HepG2 (cell line): Measurements from ENCODE around the gene GPR31. TPM values are rescaled to one million over a fixed set of nuclear protein-coding genes. Genes with fewer than 3 reads are reported as not detected.

Experiments
- BCL3 ChIP-seq: sonication (generic); formaldehyde crosslinking; IDR thresholded peaks from 2 replicates; pipeline ENCODE4 v1.5.1; 2020; ENCODE audit warnings: mild to moderate bottlenecking, missing genetic modification reagents, moderate library complexity
- GLI4 ChIP-seq: sonication (generic); formaldehyde crosslinking; IDR thresholded peaks from 2 replicates; pipeline ENCODE4 v1.5.1; 2020; ENCODE audit warnings: missing genetic modification reagents, mild to moderate bottlenecking, moderate library complexity, borderline replicate concordance
- MATR3 ChIP-seq: sonication (generic); formaldehyde crosslinking; IDR thresholded peaks from 2 replicates; pipeline ENCODE4 v1.4.0; 2020; ENCODE audit warnings: missing genetic modification reagents
- MXD1 ChIP-seq: sonication (generic); formaldehyde crosslinking; IDR thresholded peaks from 2 replicates; pipeline ENCODE4 v1.4.0; 2020; ENCODE audit warnings: mild to moderate bottlenecking, missing genetic modification reagents
- MZF1 ChIP-seq: sonication (generic); formaldehyde crosslinking; IDR thresholded peaks from 2 replicates; pipeline ENCODE4 v1.8.1; 2023; ENCODE audit warnings: mild to moderate bottlenecking, missing genetic modification reagents, borderline replicate concordance
- NKX3-1 ChIP-seq: sonication (generic); formaldehyde crosslinking; IDR thresholded peaks from 2 replicates; pipeline ENCODE4 v1.5.0; 2020; ENCODE audit warnings: missing genetic modification reagents
- ONECUT2 ChIP-seq: sonication (generic); formaldehyde crosslinking; IDR thresholded peaks from 2 replicates; pipeline ENCODE4 v1.4.0; 2020; ENCODE audit warnings: missing genetic modification reagents
- RCOR2 ChIP-seq: IDR thresholded peaks from 2 replicates; pipeline ENCODE4 v1.6.1; 2016; ENCODE audit warnings: missing biosample characterization, missing genetic modification reagents
- TAF1 ChIP-seq: sonication (generic); formaldehyde crosslinking; IDR thresholded peaks from 2 replicates; pipeline ENCODE4 v1.4.0; 2020; ENCODE audit warnings: missing genetic modification reagents
- TBX3 ChIP-seq: fragments of 450-650 bp; IDR thresholded peaks from 2 replicates; pipeline ENCODE4 v1.6.1; 2017; ENCODE audit warnings: antibody characterized with exemption, mild to moderate bottlenecking, inconsistent platforms, borderline replicate concordance
- ZNF33A ChIP-seq: sonication (generic); formaldehyde crosslinking; IDR thresholded peaks from 2 replicates; pipeline ENCODE4 v1.5.1; 2020; ENCODE audit warnings: missing genetic modification reagents, mild to moderate bottlenecking, moderate library complexity, borderline replicate concordance
- ZNF547 ChIP-seq: sonication (generic); formaldehyde crosslinking; IDR thresholded peaks from 2 replicates; pipeline ENCODE4 v1.5.1; 2020; ENCODE audit warnings: mild to moderate bottlenecking, missing genetic modification reagents
- ZNF558 ChIP-seq: sonication (generic); formaldehyde crosslinking; IDR thresholded peaks from 2 replicates; pipeline ENCODE4 v1.9.0; 2022; ENCODE audit warnings: mild to moderate bottlenecking, missing genetic modification reagents, borderline replicate concordance
- ZNF619 ChIP-seq: sonication (generic); formaldehyde crosslinking; IDR thresholded peaks from 2 replicates; pipeline ENCODE4 v1.4.0; 2020; ENCODE audit warnings: mild to moderate bottlenecking, missing genetic modification reagents
- ZNF720 ChIP-seq: sonication (generic); formaldehyde crosslinking; IDR thresholded peaks from 2 replicates; pipeline ENCODE4 v1.4.0; 2020; ENCODE audit warnings: missing genetic modification reagents
- polyA plus RNA-seq, 8 experiments: library from polyadenylated mRNA; depleted of rRNA in 3 of 8; stranded (reverse) in 7 of 8; unstranded in 1 of 8; fragments of >200 nt; fragmentation: Illumina TruSeq in 4 of 8; extraction: Trizol in 4 of 8; gene quantifications; 2 replicates each; pipeline versions ENCODE4 v1.2.1 to v1.2.3, GENCODE V29; 2011 to 2016; ENCODE audit warnings: low read depth in 4 of 8, missing spikeins in 1 of 8, mixed read lengths in 1 of 8; ENCODE audit not compliant: insufficient read depth in 1 of 8
- total RNA-seq, 5 experiments: library from RNA; depleted of rRNA; stranded (reverse); fragments of >200 nt; fragmentation: Illumina TruSeq; extraction: Trizol; gene quantifications; 2 replicates each; pipeline ENCODE4 v1.2.3, GENCODE V29; 2016; ENCODE audit warnings: low read depth in 1 of 5
- TF ChIP-seq, protein P1 (sequence below): sonication (generic); formaldehyde crosslinking; IDR thresholded peaks from 2 replicates; pipeline ENCODE4 v1.4.0; 2020; ENCODE audit warnings: low read depth, mild to moderate bottlenecking, missing genetic modification reagents
- TF ChIP-seq, protein P2 (sequence below): sonication (generic); formaldehyde crosslinking; IDR thresholded peaks from 2 replicates; pipeline ENCODE4 v1.9.0; 2021; ENCODE audit warnings: missing genetic modification reagents, mild to moderate bottlenecking, borderline replicate concordance
- TF ChIP-seq, protein P3 (sequence below): sonication (generic); formaldehyde crosslinking; IDR thresholded peaks from 2 replicates; pipeline ENCODE4 v1.4.0; 2020; ENCODE audit warnings: missing genetic modification reagents, borderline replicate concordance

Gene GPR31
- total and polyA plus RNA-seq, 2 of the 13 experiments (the other 11 are each of a cell fraction or from before 2014, with no cell fraction given): not detected

- TF ChIP-seq BCL3 (CRISPR knock-in tag) (0 out of 2 replicates have a peak, but pooled peaks have one; percentile 34), GLI4 (CRISPR knock-in tag) (0 out of 2 replicates have a peak, but pooled peaks have one; percentile 22), ZNF547 (CRISPR knock-in tag) (0 out of 2 replicates have a peak, but pooled peaks have one; percentile 33), NKX3-1 (CRISPR knock-in tag) (no peak), TBX3 (peak; percentile 31; the same call in 1 of the 2 replicates), TAF1 (CRISPR knock-in tag) (no peak), MZF1 (CRISPR knock-in tag) (no peak), ZNF720 (CRISPR knock-in tag) (no peak), ZNF619 (CRISPR knock-in tag) (peak; percentile 58; the same call in 1 of the 2 replicates), RCOR2 (CRISPR knock-in tag) (peak; percentile 75), ZNF558 (CRISPR knock-in tag) (no peak), ZNF33A (CRISPR knock-in tag) (no peak), MXD1 (no peak), MATR3 (CRISPR knock-in tag) (no peak), ONECUT2 (CRISPR knock-in tag) (no peak)
- TF ChIP-seq, protein P1, sequence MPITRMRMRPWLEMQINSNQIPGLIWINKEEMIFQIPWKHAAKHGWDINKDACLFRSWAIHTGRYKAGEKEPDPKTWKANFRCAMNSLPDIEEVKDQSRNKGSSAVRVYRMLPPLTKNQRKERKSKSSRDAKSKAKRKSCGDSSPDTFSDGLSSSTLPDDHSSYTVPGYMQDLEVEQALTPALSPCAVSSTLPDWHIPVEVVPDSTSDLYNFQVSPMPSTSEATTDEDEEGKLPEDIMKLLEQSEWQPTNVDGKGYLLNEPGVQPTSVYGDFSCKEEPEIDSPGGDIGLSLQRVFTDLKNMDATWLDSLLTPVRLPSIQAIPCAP: no peak
- TF ChIP-seq, protein P2, sequence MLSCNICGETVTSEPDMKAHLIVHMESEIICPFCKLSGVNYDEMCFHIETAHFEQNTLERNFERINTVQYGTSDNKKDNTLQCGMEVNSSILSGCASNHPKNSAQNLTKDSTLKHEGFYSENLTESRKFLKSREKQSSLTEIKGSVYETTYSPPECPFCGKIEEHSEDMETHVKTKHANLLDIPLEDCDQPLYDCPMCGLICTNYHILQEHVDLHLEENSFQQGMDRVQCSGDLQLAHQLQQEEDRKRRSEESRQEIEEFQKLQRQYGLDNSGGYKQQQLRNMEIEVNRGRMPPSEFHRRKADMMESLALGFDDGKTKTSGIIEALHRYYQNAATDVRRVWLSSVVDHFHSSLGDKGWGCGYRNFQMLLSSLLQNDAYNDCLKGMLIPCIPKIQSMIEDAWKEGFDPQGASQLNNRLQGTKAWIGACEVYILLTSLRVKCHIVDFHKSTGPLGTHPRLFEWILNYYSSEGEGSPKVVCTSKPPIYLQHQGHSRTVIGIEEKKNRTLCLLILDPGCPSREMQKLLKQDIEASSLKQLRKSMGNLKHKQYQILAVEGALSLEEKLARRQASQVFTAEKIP (CRISPR knock-in tag): no peak
- TF ChIP-seq, protein P3, sequence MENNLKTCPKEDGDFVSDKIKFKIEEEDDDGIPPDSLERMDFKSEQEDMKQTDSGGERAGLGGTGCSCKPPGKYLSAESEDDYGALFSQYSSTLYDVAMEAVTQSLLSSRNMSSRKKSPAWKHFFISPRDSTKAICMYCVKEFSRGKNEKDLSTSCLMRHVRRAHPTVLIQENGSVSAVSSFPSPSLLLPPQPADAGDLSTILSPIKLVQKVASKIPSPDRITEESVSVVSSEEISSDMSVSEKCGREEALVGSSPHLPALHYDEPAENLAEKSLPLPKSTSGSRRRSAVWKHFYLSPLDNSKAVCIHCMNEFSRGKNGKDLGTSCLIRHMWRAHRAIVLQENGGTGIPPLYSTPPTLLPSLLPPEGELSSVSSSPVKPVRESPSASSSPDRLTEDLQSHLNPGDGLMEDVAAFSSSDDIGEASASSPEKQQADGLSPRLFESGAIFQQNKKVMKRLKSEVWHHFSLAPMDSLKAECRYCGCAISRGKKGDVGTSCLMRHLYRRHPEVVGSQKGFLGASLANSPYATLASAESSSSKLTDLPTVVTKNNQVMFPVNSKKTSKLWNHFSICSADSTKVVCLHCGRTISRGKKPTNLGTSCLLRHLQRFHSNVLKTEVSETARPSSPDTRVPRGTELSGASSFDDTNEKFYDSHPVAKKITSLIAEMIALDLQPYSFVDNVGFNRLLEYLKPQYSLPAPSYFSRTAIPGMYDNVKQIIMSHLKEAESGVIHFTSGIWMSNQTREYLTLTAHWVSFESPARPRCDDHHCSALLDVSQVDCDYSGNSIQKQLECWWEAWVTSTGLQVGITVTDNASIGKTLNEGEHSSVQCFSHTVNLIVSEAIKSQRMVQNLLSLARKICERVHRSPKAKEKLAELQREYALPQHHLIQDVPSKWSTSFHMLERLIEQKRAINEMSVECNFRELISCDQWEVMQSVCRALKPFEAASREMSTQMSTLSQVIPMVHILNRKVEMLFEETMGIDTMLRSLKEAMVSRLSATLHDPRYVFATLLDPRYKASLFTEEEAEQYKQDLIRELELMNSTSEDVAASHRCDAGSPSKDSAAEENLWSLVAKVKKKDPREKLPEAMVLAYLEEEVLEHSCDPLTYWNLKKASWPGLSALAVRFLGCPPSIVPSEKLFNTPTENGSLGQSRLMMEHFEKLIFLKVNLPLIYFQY: no peak; the same call in 1 of the 2 replicates
These were observed 26.8 kb downstream of the GPR31 start (continued) for GRCh38 chr6:167130712-167131684.
